GM20000 (cell line): ENCODE measurements around the gene FXYD4.
"Not testable (repeated sequence)": the region's sequence is repeated elsewhere in the genome, so short reads cannot be mapped to it uniquely, and the experiment has no call there.

ENCODE experiments used
- DNase-seq: peaks from one replicate; pipeline ENCODE4 v3.0.0; 2012; ENCODE audit warnings: low spot score
- CTCF ChIP-seq: IDR thresholded peaks from 2 replicates; pipeline ENCODE4 v1.5.1; 2012; ENCODE audit warnings: mild to moderate bottlenecking, control low read depth; ENCODE audit errors: extremely low read depth, missing control alignments

The FXYD4 gene

GRCh38 chr10:43371418-43371817 is at the start of gene FXYD4:
TSS of gene FXYD4 (plus strand) at chr10:43371636. CDS start at chr10:43373747, 2,111 bp downstream.
- no peak for DNase-seq
- no peak for TF ChIP-seq CTCF

GRCh38 chr10:43322331-43322730 is 49.1 kb upstream of the FXYD4 start:
- no peak for TF ChIP-seq CTCF

GRCh38 chr10:43322769-43323168 is 48.7 kb upstream of the FXYD4 start:
- no peak for TF ChIP-seq CTCF
- DNase-seq = no peak

More at GRCh38 chr10:43322331-43322730, 49.1 kb upstream of the FXYD4 start:
- no peak for DNase-seq

GRCh38 chr10:43323245-43323644 is 48.2 kb upstream of the FXYD4 start:
- no peak for DNase-seq
- TF ChIP-seq CTCF = no peak

GRCh38 chr10:43324876-43325275 is 46.6 kb upstream of the FXYD4 start:
- no peak for DNase-seq
- TF ChIP-seq CTCF = no peak

- TF ChIP-seq CTCF = no peak
- DNase-seq = no peak
Measured at GRCh38 chr10:43327171-43327570, 44.3 kb upstream of the FXYD4 start.

GRCh38 chr10:43327986-43328385 is 43.5 kb upstream of the FXYD4 start:
- TF ChIP-seq CTCF = no peak
- no peak for DNase-seq

- DNase-seq = not testable (repeated sequence)
Measured at GRCh38 chr10:43328810-43329209, 42.6 kb upstream of the FXYD4 start.

- DNase-seq = not testable (repeated sequence)
Measured at GRCh38 chr10:43329246-43329885, 42.1 kb upstream of the FXYD4 start.

GRCh38 chr10:43330049-43330823 is 41.2 kb upstream of the FXYD4 start:
- DNase-seq = not testable (repeated sequence)

- DNase-seq = not testable (repeated sequence)
Measured at GRCh38 chr10:43330824-43331127, 40.7 kb upstream of the FXYD4 start.
